ENCODE measurements around the gene HOXB1.

DNA sequence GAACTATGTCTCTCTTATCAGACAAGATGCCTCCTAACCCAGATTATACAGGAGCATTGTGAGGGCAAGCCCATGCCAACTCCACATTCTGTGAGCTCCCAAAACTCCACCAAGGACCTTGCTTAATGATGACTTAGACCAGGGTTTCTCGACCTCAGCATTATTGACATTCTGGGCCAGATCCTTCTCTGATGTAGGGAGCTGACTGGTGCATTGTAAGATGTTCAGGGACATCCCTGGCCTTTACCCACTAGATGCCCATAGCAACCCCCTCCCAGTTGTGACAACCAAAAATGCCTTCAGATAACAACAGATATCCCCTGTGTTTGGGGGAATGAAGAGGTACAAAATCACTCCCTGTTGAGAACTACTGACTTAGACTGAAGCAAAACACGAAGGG, 43.6 kb downstream of the HOXB1 start:
- TF ChIP-seq, protein P1, sequence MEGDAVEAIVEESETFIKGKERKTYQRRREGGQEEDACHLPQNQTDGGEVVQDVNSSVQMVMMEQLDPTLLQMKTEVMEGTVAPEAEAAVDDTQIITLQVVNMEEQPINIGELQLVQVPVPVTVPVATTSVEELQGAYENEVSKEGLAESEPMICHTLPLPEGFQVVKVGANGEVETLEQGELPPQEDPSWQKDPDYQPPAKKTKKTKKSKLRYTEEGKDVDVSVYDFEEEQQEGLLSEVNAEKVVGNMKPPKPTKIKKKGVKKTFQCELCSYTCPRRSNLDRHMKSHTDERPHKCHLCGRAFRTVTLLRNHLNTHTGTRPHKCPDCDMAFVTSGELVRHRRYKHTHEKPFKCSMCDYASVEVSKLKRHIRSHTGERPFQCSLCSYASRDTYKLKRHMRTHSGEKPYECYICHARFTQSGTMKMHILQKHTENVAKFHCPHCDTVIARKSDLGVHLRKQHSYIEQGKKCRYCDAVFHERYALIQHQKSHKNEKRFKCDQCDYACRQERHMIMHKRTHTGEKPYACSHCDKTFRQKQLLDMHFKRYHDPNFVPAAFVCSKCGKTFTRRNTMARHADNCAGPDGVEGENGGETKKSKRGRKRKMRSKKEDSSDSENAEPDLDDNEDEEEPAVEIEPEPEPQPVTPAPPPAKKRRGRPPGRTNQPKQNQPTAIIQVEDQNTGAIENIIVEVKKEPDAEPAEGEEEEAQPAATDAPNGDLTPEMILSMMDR (IDR thresholded peaks at IDR 0.05; ENCODE audit: low read length), result no peak
- no peak for TF ChIP-seq EZH2 (IDR thresholded peaks at IDR 0.05; ENCODE audit: borderline replicate concordance, low read length)
